K562 (cell line): ENCODE data around the gene BIRC5. TPM values are rescaled to one million over a fixed set of nuclear protein-coding genes. Genes with fewer than 3 reads are reported as not detected.

Experiments used
- ARID4B ChIP-seq: sonication (generic); formaldehyde crosslinking; IDR thresholded peaks from 2 replicates; pipeline ENCODE4 v1.8.0; 2022; ENCODE audit warnings: mild to moderate bottlenecking, missing genetic modification reagents
- ATF7 ChIP-seq: fragments of 450-650 bp; IDR thresholded peaks from 2 replicates; pipeline ENCODE4 v1.7.1; 2014; ENCODE audit warnings: mild to moderate bottlenecking, moderate library complexity
- BRD9 ChIP-seq: fragments of 450-650 bp; IDR thresholded peaks from 2 replicates; pipeline ENCODE4 v1.6.1; 2018; ENCODE audit warnings: low read depth; ENCODE audit not compliant: partially characterized antibody
- CSDE1 ChIP-seq, 2 experiments: fragments of 450-650 bp; IDR thresholded peaks; 2 replicates each; pipeline ENCODE4 v1.6.1; 2016; ENCODE audit warnings: mild to moderate bottlenecking in 1 of 2
- DACH1 ChIP-seq: fragments of 450-650 bp; IDR thresholded peaks from 2 replicates; pipeline ENCODE4 v1.6.1; 2018; ENCODE audit not compliant: partially characterized antibody
- DEAF1 ChIP-seq: fragments of 450-650 bp; formaldehyde crosslinking; IDR thresholded peaks from 2 replicates; pipeline ENCODE4 v1.4.0; 2020; ENCODE audit warnings: mild to moderate bottlenecking, moderate library complexity
- EWSR1 ChIP-seq: fragments of 450-650 bp; IDR thresholded peaks from 2 replicates; pipeline ENCODE4 v1.6.1; 2018; ENCODE audit warnings: borderline replicate concordance, mild to moderate bottlenecking, low read depth, moderate library complexity; ENCODE audit not compliant: partially characterized antibody
- FOXP1 ChIP-seq: sonication (generic); formaldehyde crosslinking; IDR thresholded peaks from 2 replicates; pipeline ENCODE4 v1.8.0; 2022; ENCODE audit warnings: mild to moderate bottlenecking, missing genetic modification reagents
- LEF1 ChIP-seq: fragments of 450-650 bp; IDR thresholded peaks from 2 replicates; pipeline ENCODE4 v1.6.1; 2016; ENCODE audit warnings: mild to moderate bottlenecking
- SMARCE1 ChIP-seq: fragments of 450-650 bp; IDR thresholded peaks from 2 replicates; pipeline ENCODE4 v1.7.1; 2016; ENCODE audit warnings: mild to moderate bottlenecking
- STAT6 ChIP-seq: sonication (generic); formaldehyde crosslinking; IDR thresholded peaks from 2 replicates; pipeline ENCODE4 v1.8.1; 2023; ENCODE audit warnings: mild to moderate bottlenecking, missing genetic modification reagents
- ZBED1 ChIP-seq: IDR thresholded peaks from 2 replicates; pipeline ENCODE4 v1.6.1; 2014
- ZEB2 ChIP-seq: fragments of 450-650 bp; IDR thresholded peaks from 2 replicates; pipeline ENCODE4 v1.6.1; 2016
- ZNF140 ChIP-seq: fragments of 250-450 bp; sonication (Bioruptor Pico); IDR thresholded peaks from 2 replicates; pipeline ENCODE4 v1.8.0; 2021; ENCODE audit warnings: moderate library complexity, mild to moderate bottlenecking, inconsistent platforms
- ZNF143 ChIP-seq: sonication (generic); formaldehyde crosslinking; IDR thresholded peaks from 2 replicates; pipeline ENCODE4 v1.9.0; 2022; ENCODE audit warnings: mild to moderate bottlenecking, missing genetic modification reagents
- ZNF174 ChIP-seq: fragments of 250-450 bp; sonication (Bioruptor Pico); IDR thresholded peaks from 2 replicates; pipeline ENCODE4 v1.4.0; 2020; ENCODE audit warnings: mild to moderate bottlenecking
- ZNF436 ChIP-seq: fragments of 250-450, 450-650 bp; sonication (Bioruptor Pico); formaldehyde crosslinking; IDR thresholded peaks from 2 replicates; pipeline ENCODE4 v1.7.0; 2020; ENCODE audit warnings: mild to moderate bottlenecking
- ZNF512 ChIP-seq: IDR thresholded peaks from 2 replicates; pipeline ENCODE4 v1.6.1; 2016; ENCODE audit warnings: missing genetic modification characterization, missing compliant biosample characterization
- ZNF785 ChIP-seq: fragments of 250-450 bp; sonication (Bioruptor Pico); IDR thresholded peaks from 2 replicates; pipeline ENCODE4 v1.4.0; 2020; ENCODE audit warnings: mild to moderate bottlenecking
- polyA plus RNA-seq, 8 experiments: library from polyadenylated mRNA; depleted of rRNA in 4 of 8; stranded (reverse) in 5 of 8; unstranded in 3 of 8; fragments of >200 nt; fragmentation: Nextera tagmentation in 2 of 8; fragmentation: Illumina TruSeq in 1 of 8; extraction: Ambion mirVana in 2 of 8; extraction: Trizol in 1 of 8; gene quantifications; 2 replicates each; pipeline versions ENCODE4 v1.2.1 to v1.2.3, GENCODE V29; 2011 to 2014; ENCODE audit warnings: inconsistent platforms in 1 of 8, missing spikeins in 1 of 8
- total RNA-seq, 7 experiments: library from RNA; depleted of rRNA in 6 of 7; stranded (reverse); fragments of >200 nt in 6 of 7; fragmentation: Illumina TruSeq in 2 of 7; extraction: Trizol in 2 of 7; gene quantifications; 2 replicates each; pipeline versions ENCODE4 v1.2.1 to v1.2.3, GENCODE V29; 2011 to 2021; ENCODE audit warnings: low replicate concordance in 1 of 7

BIRC5 gene
- total and polyA plus RNA-seq, 9 of the 15 experiments (the other 6 are each of a cell fraction or from before 2014, with no cell fraction given), result 64.4 to 140 (median 101) TPM

GRCh38 chr17:78250891-78251772 lies 37.1 kb downstream of the BIRC5 start (continued):
- TF ChIP-seq ARID4B (no peak; the same call in none of the 2 replicates), ZNF785 (CRISPR knock-in tag) (no peak), ZNF140 (CRISPR knock-in tag) (no peak), ZNF436 (CRISPR knock-in tag) (no peak), ZEB2 (no peak), ZNF174 (no peak), STAT6 (CRISPR knock-in tag) (no peak), CSDE1 (IDR thresholded peaks at IDR 0.05) (no peak), ZNF143 (CRISPR knock-in tag) (no peak), EWSR1 (no peak), FOXP1 (CRISPR knock-in tag) (no peak), LEF1 (no peak), ATF7 (peak; percentile 64; the same call in 1 of the 2 replicates), BRD9 (no peak), DACH1 (no peak), ZNF512 (tag) (no peak), DEAF1 (CRISPR knock-in tag) (peak; percentile 93), ZBED1 (no peak), SMARCE1 (no peak)
